HepG2 (cell line): ENCODE measurements around the gene WNT3.

Source experiments
- CBX2 ChIP-seq, 2 experiments: fragments of 200-600 bp in 1 of 2; sonication (generic); formaldehyde crosslinking in 1 of 2; IDR thresholded peaks; 2 replicates each; pipeline versions ENCODE4 v1.7.0 to v1.8.1; 2018 to 2022; ENCODE audit warnings: low read depth in 2 of 2, low read length in 1 of 2, mild to moderate bottlenecking in 1 of 2, missing genetic modification reagents in 1 of 2
- CEBPZ ChIP-seq: IDR thresholded peaks from 2 replicates; pipeline ENCODE4 v1.6.1; 2012; ENCODE audit warnings: low read length, improper control_type of control experiment
- NR3C1 ChIP-seq: sonication (generic); formaldehyde crosslinking; IDR thresholded peaks from 2 replicates; pipeline ENCODE4 v1.4.0; 2020; ENCODE audit warnings: missing genetic modification reagents
- REL ChIP-seq: sonication (generic); formaldehyde crosslinking; conservative IDR thresholded peaks from 2 replicates; pipeline ENCODE4 v1.8.0; 2022; ENCODE audit warnings: mild to moderate bottlenecking, missing genetic modification reagents, moderate library complexity
- ZNF253 ChIP-seq: sonication (generic); formaldehyde crosslinking; IDR thresholded peaks from 2 replicates; pipeline ENCODE4 v1.8.0; 2022; ENCODE audit warnings: mild to moderate bottlenecking, missing genetic modification reagents, borderline replicate concordance

GRCh38 chr17:46773221-46773605 lies 45.3 kb downstream of the WNT3 start:
- TF ChIP-seq CBX2 (IDR thresholded peaks at IDR 0.05; ENCODE audit: low read depth, low read length): no peak
- TF ChIP-seq CBX2 (CRISPR knock-in tag; IDR thresholded peaks at IDR 0.05; ENCODE audit: low read depth): no peak
- no peak for TF ChIP-seq REL (CRISPR knock-in tag)
- no peak for TF ChIP-seq NR3C1 (CRISPR knock-in tag)
- no peak for TF ChIP-seq CEBPZ
- TF ChIP-seq ZNF253: no peak
